Measurements from ENCODE around the gene S1PR4. TPM values are rescaled to one million over a fixed set of nuclear protein-coding genes. Genes with fewer than 3 reads are reported as not detected.

S1PR4 gene
- total and polyA plus RNA-seq, 2 of the 8 experiments (the other 6 are each of a cell fraction or from before 2014, with no cell fraction given), result not detected

DNA sequence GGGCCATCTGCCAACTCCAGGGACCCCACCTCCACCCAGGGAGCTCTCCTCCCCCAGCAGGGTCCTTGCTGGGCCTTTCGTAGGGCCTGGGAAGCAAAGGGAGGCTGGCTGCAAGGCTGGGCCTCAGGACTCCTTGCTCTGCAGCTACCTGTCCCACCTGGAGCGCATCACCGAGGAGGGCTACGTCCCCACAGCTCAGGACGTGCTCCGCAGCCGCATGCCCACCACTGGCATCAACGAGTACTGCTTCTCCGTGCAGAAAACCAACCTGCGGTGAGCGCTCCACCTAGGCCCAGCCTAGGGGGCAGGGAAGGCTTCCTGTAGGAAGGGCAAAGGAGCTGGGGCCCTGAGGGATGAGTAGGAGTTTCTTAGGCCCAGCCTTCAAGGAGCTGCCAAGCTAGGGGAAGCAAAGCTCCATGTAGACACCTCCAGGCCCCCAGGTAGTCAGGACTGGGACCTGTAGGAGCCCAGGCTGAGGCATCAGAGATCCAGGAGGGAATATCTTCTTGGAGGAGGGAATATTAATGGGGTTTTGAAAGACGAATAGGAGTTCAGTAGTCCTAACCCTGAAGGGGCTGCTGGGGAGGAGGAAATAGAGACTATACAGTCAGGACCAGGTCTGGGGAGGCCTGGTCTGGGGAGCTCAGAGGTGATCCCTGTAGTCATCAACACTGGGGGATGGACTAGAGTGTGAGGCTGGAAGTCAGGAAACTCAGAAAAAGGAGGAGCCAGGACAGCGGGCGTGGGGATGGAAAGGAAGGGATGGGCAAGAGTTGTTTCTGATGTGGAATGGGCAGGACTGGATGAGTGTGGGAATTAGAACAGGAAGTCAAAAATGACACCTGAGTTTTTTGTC lies 26.8 kb upstream of the S1PR4 start (continued):
- TF ChIP-seq, protein P1, sequence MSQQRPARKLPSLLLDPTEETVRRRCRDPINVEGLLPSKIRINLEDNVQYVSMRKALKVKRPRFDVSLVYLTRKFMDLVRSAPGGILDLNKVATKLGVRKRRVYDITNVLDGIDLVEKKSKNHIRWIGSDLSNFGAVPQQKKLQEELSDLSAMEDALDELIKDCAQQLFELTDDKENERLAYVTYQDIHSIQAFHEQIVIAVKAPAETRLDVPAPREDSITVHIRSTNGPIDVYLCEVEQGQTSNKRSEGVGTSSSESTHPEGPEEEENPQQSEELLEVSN (IDR thresholded peaks at IDR 0.05), result no peak
- no peak for TF ChIP-seq MAFK (IDR thresholded peaks at IDR 0.05; ENCODE audit: low read depth, low read length)
- TF ChIP-seq BACH1 (IDR thresholded peaks at IDR 0.05; ENCODE audit: low read length), result no peak
- TF ChIP-seq JUND (IDR thresholded peaks at IDR 0.05; ENCODE audit: low read length), result no peak
- no peak for TF ChIP-seq CBX5 (IDR thresholded peaks at IDR 0.05; ENCODE audit: low read depth, low read length)
- no peak for TF ChIP-seq SIRT6 (IDR thresholded peaks at IDR 0.05; ENCODE audit: low read length)
- no peak for TF ChIP-seq SP2 (IDR thresholded peaks at IDR 0.05; ENCODE audit: low read length)
- TF ChIP-seq POLR2AphosphoS5 (IDR thresholded peaks at IDR 0.05; ENCODE audit: low read depth, low read length), result no peak
